GM18517 (cell line): Measurements from ENCODE around the gene SCN10A.

Experiments used
- ATAC-seq: cut with Tn5 transposase; IDR thresholded peaks from one replicate; pipeline ENCODE4 v1.9.1; 2021; ENCODE audit warnings: mild to moderate bottlenecking, moderate library complexity; ENCODE audit not compliant: unreplicated experiment

Gene SCN10A

DNA sequence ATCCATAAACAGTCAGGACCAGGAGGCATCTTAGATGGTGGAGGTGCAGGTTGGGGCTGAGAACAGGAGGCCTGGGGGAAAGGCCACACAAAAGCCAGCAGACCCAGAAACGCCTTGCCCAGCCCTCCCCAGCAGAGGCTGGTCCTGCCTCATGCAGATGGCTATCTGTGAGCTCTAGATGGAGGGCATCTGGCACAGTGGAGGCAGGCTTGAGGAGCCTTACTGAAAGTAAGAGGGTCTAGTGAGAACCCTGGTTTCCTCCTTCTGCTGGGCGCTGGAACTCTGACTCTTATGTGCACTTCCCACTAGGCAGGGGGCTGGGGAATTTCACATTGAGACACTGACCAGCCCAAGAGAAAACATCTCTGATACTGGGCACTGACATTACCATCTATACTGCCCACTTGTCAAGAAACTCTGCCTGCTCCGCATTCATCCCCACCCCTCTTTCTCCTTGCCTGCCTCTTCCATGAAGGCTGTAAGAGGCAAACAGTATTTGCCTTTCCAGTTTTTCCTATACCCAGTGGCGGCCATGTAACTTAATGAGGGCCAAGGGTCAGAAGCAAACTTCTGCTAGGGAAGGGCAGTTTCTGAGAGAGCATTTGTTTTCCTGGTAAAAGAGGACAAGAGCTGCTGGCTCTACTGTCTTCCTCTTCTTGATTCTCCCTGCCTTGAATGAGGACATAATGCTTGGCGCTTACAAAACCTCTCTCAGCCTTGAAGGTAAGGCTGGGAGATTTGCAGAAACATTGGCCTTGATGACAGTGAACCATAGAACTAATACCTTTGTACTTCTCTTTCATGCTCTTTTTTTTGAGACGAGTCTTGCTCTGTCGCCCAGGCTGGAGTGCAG is 162.1 kb downstream of the SCN10A start:
- no peak for ATAC-seq

DNA sequence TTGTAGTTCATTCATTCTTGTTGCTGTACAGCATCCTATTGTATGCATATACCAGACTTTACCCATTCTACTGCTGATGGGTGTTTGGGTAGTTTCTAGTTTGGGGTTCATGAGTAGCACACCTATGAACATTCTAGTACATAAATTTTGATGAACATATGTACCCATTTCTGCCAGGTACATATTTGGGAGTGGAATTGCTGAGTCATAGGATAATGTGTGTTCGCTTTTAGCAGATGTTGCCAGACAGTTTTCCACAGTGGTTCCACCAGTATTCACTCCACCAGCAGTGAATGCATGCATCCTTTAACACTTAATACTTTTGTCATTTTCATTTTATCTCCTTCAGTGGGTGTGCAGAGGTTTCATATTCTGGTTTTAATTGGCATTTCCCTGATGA is 163.1 kb downstream of the SCN10A start:
- no peak for ATAC-seq

DNA sequence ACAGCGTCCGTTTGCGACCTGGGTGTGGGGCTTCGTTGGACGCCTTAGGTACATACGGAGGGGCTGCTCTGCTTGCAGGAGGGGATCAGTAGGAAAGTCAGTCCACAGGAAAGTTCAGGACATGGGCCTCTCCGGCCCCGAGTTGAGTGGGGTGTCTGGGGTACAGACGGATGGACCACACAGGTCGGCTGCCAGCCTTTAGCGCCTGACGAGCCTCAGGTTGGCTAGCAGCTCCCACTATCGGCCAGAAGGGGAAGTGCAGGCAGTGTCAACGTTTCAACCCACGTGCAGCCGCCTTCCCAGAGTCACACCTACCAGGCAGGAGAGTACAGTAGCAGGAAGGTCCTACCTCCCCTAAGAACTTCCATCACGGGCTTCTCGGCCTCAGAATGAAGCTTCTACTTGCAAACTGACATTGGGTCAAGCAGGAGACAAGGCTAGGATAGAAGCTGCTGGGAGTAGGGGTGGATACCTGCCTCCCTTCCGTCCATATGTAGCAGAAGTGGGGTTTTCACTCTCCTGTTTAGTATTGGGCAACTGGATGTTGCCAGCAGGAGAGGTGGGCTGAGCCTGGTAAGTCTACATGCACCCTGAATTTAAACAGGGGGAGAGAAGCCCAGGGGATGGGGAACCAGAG is 164.7 kb downstream of the SCN10A start:
- ATAC-seq = peak; percentile 42

DNA sequence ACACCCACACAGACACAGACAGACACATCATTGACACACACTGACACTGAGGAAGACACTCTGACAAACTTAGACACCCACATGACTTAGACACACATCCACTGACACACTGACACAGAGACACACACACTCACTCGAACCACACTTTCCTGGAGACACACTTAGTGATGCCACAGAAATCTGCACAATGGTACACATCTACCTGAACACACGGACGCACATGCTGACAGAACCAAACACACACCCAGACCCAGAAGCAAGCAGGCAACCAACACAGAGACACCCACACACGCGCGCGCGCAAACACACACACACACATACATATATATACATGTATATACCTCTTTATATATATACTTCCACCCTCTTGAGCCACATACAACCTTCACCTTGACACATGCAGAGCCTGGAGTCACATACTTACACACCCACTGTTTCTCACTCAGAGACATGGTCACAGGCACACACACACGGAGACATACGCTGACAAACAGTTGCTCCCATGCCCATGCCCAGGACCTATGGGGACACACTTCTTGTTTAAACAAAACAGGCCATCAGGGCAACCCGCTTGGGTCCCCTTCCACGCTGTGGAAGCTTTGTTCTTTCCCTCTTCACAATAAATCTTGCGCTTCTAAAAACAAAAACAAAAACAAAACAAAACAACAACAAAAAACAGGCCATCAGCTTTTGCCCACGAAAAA is 165.6 kb downstream of the SCN10A start:
- ATAC-seq = no peak

DNA sequence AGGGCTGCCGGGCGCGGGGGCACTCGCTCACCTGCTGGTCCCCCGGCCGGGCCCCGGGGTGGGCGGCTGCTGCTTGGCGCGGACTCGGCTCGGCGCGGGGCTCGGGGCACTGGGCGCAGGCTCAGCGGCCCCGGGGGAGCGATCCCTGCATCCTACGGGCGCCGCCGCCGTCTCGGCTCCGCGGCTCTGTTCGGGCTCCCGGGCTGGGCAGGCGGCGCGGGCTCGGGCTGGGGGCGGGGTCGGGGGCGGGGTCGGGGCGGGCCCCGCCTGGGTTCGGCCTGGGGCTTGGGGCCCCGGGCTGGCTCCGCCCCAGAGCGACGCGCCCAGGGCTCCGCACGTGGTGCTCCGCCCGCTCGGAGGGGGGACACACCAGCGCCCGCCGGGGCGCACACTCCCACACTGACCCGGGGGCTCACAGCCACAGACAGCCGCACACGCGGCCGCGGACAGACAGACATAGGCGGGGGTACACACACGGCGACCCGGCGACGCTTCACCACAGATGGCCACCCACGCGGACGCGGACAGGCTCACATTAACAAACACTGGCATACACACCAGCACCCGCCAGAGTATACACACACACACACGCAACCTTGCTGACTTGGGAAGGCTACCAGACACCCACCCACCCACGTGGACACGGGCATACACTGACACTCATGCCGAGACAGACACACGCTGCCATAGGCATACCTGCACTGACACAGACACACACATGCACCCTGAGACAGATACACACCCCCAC is 166.3 kb downstream of the SCN10A start, which contains the start of gene SCN5A:
Gene SCN5A, minus strand, starts transcription at position 188 of the 748 bp plus-strand sequence. CDS start 16,380 bp downstream, outside the sequence.
- no peak for ATAC-seq

DNA sequence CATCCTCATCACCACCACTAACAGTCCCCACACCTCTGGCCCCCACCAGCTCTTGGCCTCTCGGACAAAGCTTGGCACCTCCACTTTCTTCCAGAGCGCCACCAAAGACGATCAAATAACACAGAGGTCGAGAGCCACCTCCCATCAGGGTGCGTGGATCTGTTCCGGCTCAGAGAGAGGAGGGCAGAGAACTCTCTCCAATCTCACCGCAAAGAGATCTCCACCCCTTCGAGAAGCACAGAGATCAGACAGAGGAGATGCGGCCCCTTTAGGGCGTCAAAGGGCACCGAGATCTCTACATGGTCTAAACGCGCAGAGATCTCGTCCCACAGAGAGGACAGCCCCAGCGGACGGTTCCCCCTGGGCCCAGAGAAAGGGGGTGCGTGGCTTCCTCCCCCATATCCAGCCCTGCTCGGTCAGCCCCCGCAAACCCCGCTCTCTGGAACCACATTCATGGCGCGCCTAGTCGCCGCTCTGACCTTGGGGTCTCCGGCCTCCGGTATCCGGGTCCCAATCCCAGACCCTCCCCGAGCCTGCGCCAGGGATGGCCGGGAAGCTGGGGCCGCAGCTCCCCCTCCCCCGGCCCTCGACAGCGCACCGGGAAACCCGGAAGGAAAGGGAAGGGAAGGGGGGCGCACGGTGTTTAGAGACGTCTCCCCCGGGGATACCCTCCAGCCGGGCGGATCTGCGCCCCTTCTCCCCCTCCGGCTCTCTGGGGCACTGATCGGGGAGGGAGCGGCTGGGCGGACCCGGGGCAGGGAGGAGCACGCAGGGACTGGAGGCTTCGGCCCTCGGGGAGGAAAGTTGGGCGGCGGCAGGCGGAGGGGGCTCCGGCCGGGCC is 167.1 kb downstream of the SCN10A start:
- no peak for ATAC-seq

DNA sequence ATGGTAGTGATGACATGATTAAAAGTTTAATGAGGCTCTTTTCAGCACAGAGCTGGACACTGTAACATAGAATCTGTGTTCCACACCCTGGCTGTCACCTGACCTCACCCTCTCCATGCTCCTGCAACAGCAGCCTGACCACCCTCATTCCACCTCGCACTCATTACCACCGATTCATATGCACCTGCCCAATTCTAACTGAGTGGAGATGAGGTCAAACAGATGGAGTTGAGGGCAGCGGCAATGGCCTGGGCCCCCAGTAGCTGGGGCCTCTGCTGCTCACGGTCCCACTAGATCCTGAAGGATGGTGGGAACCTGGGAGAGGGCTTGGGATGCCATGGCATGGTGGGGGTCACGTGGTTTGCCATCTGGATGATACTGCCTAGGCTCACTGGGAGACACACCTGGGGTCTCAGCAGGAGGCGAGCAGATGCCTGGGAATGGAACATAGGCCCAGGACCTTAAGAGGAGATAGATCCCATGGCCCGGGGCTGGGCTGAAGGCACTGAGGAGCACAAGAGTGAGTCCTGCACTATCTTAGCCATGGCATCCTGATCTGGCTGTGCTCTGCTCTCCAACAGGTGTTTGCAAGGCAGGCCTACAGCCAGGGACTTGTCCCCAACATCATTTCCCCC is 167.9 kb downstream of the SCN10A start:
- ATAC-seq = no peak

DNA sequence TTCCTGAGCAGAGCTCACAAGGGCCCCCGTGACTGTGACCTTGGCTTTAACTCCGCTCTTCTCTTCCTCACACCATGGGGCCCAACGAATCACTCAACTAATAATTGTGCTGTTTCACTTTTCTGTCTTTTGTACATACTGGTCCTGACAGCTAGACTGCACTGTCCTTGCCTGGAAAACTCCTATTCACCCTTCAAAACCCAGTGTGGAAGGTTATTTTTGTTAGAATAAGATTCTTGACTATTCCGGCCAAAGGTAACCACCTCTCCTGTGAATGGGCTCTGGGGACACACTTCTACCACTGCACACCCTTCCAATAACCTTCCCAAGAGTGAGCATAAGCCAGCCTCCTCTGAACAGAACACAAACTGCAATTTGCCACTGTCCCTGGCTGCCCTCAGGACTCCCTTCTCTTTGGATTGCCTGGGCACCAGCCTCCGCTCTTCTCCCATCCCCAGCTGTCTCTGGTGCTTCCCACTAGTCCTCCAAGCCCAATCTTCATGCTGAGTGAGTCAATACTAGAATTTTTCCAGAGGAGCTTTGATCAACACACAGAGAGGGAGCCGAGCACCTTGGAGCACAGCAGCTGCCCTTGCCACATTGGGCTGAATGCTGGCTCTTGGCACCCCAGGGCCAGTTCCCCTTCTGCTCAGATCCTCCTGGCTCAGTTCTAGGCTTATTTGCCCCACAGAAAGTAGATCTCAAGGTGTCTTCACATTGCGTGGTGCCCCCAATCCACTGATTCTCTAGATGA is 168.6 kb downstream of the SCN10A start:
- no peak for ATAC-seq
